Measurements from ENCODE around the gene HIVEP3.

DNA sequence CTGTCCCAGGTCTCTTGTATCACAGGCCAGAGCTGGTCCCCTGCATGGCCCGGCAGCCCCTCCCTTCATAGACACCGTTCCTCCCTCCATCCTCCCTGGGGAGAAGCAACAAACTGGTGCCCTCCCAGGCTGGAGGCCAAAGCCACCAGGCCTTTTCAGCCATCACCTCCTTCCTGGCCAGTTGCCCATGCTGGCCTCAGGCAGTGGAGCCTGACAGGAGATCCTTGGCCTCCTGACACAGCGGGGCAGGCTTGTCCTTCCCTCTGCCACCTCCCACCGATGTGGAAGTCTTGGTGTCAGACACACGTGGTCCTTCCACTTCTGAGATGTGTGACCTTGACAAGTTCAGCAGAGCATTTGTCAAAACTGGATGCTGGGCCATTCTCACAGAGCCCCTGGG is 206.0 kb downstream of the HIVEP3 start:
- TF ChIP-seq, protein P1, sequence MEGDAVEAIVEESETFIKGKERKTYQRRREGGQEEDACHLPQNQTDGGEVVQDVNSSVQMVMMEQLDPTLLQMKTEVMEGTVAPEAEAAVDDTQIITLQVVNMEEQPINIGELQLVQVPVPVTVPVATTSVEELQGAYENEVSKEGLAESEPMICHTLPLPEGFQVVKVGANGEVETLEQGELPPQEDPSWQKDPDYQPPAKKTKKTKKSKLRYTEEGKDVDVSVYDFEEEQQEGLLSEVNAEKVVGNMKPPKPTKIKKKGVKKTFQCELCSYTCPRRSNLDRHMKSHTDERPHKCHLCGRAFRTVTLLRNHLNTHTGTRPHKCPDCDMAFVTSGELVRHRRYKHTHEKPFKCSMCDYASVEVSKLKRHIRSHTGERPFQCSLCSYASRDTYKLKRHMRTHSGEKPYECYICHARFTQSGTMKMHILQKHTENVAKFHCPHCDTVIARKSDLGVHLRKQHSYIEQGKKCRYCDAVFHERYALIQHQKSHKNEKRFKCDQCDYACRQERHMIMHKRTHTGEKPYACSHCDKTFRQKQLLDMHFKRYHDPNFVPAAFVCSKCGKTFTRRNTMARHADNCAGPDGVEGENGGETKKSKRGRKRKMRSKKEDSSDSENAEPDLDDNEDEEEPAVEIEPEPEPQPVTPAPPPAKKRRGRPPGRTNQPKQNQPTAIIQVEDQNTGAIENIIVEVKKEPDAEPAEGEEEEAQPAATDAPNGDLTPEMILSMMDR (IDR thresholded peaks at IDR 0.05), result no peak
- TF ChIP-seq FOXJ3 (CRISPR knock-in tag; IDR thresholded peaks at IDR 0.05), result no peak
